HG02678 (cell line): ENCODE results near the gene SOX5.
"Not testable (repeated sequence)": the region's sequence is repeated elsewhere in the genome, so short reads cannot be mapped to it uniquely, and the experiment has no call there.

Experiments
- ATAC-seq: cut with Tn5 transposase; IDR thresholded peaks from one replicate; pipeline ENCODE4 v1.9.1; 2021; ENCODE audit warnings: mild to moderate bottlenecking, moderate library complexity; ENCODE audit not compliant: unreplicated experiment

The SOX5 gene

DNA sequence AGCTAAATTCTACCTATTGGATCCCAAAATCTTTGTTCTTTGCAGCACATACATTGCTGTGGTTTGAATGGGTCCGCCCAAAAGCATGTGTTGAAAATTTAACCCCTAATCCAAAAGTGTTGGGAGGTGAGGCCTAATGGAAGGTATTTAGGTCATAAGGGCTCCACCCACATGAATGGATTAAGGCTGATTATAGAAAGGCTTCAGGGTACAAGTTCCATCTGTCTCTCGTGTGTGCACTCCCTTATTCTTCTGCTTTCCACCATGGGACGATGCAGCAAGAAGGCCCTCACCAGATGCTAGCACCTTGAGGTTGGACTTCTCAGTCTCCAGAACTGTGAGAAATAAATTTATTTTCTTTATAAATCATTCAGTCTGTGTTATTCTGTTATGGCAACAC is 190.9 kb downstream of the SOX5 start:
- no peak for ATAC-seq

DNA sequence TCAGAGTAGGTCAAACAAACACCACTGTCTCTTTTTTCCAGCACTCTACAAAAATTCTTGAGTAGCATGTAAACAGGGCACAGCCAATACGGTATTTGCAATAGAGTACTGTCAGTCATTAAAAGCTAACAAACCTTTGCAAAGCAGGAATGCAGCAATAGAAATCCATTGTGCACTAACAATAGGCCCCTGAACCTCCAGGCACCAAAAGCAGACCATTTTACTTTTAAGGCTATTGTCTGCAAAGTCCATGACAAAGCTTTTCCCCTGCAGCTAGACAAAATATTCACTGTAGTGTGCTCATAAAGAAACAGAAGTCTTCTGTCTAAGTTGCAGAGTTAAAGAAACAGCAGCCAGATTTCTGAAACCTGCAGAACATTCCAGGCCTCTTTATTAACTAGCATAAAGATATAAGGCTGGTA is 191.9 kb downstream of the SOX5 start:
- ATAC-seq: no peak

DNA sequence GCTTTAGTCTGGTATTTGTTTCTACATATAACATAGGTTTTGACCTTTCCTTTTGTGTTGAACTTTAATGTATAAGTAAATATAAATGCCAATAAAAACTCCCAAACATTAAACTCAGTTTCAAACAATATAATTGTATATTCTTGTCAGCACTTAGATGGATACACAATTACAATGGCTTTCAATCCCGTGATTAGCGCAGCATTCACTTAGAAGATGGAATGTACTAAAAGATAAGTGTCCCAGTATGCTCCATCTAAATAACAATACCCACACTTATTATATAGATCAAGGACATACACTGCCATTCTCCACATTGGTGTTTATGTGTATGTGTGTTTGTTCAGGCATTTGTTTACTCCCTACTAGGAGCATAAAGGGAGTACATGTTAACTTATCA is 193.1 kb downstream of the SOX5 start:
- ATAC-seq: no peak

DNA sequence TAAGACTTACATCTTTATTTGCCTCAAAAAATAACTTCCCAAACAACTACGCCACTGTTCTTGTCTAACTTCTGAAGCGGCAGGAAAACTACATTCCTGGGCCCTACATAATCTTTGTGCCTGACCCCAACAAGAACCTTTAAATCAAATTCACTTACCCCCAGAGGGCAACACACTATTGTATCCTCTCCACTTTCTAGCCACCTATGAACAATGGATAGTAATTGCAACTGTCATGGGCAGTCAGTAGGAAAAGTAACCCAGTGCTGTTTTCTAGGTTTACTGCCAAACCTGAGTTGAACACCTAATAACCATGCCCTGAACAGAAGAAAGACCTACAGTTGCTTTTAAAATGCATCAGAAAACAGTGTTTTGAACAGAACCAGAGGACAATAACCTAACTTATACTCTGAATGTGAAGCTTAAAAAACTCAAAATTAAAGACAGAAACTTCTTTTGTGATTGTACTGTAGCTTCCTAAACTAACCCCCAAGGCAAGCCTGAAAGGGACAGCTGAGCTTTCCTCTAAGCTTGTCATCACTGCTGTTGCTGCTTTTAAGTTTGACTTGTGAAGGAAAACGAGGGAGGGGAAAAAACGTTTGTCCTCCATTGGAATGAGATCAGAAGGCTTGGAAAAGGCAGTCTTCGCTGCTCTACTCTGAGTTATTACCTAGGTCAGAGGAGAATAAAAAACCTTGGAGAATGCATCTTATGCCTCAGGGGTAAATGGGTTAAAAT is 195.7 kb downstream of the SOX5 start:
- no peak for ATAC-seq

DNA sequence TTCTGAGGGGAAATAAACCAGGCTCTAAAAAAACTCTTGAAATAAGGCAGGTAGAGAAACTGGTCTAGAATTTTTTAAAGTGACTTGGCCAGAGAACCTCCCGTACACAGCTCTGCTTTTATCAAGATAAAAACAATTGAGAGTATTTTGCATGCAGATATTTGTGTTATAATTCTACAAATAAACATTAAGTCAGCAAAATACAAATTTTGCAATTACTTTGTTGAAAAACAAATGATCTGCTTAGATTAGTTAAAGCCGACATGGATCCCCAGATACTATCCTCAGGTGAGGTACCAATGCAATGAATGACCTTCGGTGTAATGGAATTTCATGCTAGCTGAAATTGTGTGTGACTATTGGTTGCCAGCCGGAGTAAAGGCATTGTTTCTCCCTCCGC is 197.2 kb downstream of the SOX5 start:
- no peak for ATAC-seq

DNA sequence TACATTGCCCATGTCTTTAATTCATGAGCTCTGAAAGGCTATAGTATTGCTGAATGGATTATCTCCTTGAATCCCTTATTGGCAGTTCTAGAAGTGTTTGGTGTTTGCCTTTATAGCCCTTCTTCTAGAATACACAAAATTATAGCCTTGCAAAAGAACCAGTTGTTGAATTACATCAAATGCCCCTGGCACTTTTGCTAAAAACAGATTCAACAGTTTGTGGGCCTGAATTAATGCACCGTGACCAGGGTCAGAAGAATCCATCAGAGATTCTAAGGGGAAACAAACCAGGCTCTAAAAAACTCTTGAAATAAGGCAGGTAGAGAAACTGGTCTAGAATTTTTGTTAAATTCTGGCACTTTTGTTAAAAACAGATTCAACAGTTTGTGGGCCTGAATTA is 197.8 kb downstream of the SOX5 start:
- no peak for ATAC-seq

DNA sequence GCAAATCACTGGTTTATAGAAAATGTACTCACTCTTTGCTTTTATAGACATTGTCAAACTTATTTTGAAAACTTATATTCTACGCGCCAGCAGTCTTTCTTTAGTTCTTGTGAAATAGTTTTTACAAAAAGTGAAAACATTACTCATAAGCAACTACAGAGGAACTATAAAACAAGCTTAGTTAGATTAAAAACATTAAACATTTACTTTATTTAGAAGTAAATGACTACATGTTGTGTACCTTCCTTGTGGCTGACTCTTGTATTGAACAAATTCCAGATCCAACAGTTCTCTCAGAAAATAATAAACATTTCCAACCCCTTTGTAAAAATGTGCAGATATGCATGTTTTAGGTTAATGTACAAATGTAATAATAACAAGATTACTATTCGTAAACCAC is 198.5 kb downstream of the SOX5 start:
- ATAC-seq: no peak

DNA sequence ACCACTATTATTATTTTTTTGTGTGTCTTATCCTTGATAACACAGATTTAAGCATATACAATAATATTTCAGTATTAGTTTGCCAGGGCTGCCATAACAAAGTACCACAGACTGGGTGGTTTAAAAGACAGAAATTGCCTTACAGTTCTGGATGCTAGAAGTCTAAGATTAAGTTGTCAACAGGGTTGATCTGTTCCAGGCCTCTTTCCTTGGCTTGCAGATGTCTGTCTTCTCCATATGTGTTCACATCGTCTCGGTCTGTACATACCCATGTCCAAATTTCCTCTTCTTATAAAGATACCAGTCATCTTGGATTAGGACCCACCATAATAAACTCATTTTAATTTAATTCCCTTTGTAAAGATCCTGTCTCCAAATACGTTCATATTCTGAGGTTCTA is 204.8 kb downstream of the SOX5 start:
- no peak for ATAC-seq

DNA sequence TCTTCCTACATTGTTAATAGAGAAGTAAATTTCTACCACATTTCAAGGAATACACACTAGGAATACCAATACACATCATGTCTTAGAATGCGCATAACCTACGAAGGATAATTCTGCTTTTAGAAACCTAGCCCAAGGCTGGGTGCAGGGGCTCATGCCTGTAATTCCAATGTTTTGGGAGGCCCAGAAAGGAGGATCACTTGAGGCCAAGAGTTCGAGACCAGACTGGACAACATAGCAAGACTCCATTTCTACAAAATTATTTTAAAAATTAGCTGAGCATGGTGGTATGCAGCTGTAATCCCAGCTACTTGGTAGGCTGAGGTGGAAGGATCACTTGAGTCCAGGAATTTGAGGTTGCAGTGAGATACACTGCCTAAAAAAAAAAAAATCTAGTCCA is 206.9 kb downstream of the SOX5 start:
- no peak for ATAC-seq

DNA sequence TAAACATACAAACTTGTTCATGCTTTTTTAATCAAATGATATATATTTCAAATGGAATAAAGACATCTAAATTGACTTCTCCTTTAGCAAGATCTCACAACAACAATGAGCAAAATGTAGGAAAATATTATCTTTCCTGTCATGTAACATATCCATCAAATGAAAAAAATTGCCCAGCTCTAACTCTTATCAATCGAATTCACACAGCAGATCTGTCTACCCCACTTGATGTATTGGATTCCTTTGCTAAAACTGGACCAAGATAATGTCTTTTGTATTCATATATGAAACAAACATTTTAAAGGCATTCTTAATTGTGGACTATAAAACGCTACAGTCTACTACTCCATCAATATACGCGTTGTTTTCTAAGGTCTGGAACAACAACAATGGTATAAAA is 218.0 kb downstream of the SOX5 start:
- ATAC-seq: no peak

DNA sequence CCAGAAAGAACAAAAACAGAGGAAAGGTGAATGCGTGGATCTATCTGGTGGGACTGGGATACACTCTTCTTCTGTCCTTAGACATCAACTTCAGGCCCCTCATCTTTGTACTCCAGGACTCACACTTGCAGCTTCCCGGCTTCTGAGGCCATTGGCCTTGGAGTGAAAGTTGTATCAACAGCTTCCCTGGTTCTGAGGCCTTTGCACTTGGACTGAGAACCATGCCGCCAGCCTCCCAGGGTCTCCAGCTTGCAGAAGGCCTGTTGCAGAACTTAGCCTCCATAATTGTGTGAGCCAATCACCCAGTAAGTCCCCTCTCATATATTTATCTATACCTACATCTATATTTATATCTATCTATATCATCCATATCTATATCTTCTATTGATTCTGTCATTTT is 218.4 kb downstream of the SOX5 start:
- no peak for ATAC-seq

DNA sequence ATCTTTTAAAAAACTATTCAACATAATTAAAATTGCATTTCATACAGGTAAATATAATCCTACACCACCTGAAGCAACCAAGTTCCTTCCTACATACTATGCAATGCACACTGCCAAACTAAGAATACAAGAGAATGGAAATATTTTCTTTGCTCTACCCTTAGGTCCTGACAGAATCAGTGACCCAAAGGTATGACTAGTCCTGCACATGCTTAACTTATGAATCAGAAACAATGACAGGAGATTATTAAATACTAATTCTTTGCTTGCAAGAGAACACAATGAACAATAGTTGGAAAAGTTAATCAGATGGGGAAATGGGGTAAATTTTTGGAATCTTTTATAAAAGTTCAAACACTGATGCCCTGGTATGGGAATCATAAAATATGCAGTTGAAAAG is 220.1 kb downstream of the SOX5 start:
- no peak for ATAC-seq

DNA sequence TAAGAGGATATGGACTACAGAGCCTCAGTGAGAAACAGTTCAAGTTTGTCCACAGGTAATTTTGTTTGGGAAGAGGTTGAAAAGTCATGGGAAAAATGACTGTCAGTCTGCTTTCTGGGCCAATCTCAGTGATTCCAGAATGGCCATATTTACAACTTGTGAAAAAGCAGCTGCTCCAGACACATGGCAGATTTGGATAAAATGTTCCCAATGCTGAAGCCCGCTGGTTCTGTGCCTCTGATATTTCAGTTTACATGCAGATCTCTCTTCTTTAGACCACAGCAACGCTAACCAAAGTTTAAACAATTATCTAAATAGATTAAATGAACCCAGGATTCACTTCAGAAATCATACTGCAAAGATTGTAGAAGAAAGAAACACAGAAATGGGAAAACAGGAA is 222.8 kb downstream of the SOX5 start:
- no peak for ATAC-seq

DNA sequence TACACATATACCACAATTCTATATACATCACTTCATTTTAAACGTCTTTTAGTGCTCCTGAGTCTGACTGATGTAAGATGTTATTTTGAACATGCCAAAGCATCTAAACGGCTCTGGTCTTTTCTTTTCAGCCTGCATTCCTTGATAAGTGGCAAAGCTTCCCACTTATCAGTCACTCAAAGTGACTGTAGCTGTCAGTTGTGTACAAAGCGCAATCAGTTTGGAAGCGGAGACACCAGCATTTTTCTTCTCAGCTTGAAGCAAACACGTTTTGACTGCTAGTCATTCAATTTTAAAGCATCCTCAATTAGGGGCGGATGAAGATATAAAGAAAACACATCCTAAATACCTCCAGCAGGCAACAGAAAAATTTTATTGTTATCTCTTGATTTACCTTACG is 226.8 kb downstream of the SOX5 start:
- no peak for ATAC-seq

DNA sequence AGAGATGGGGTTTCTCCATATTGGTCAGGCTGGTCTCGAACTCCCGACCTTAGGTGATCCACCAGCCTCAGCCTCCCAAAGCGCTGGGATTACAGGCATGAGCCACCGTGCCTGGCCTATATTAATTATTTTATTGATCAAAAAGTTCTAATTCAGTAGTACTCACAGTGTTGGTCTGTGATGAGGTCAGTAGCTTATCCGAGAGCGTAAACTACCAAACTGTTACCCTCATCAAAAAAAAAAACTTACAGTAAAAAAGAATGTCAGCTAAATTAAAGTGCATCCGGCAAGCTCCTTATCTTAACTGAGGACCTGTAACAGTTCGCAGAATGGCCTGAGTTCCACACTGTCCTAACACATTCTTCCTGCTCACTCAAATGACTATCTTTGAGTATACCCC is 228.2 kb downstream of the SOX5 start:
- no peak for ATAC-seq

DNA sequence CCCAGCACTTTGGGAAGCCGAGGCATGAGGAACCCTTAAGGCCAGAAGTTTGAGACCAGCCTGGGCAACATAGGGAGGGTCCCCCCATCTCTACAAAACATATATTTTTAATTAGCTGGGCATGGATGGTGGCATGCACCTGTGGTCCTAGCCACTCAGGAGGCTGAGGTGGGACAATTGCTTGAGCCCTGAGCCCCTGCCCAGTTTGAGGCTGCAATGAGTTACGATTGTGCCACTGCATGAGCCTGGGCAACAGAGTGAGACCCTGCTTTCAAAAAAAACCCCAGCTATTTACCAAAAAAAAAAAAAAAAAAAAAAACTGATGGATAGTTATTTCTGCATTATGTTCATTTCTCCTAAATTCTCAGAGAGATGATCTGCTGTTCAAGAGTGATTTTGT is 230.0 kb downstream of the SOX5 start:
- no peak for ATAC-seq

DNA sequence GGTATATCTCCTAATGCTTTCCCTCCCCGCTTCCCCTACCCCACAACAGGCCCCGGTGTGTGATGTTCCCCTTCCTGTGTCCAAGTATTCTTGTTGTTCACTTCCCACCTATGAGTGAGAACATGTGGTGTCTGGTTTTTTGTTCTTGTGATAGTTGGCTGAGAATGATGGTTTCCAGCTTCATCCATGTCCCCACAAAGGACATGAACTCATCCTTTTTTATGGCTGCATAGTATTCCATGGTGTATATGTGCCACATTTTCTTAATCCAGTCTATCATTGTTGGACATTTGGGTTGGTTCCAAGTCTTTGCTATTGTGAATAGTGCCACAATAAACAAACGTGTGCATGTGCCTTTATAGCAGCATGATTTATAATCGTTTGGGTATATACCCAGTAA is 239.1 kb downstream of the SOX5 start:
- ATAC-seq: not testable (repeated sequence)

DNA sequence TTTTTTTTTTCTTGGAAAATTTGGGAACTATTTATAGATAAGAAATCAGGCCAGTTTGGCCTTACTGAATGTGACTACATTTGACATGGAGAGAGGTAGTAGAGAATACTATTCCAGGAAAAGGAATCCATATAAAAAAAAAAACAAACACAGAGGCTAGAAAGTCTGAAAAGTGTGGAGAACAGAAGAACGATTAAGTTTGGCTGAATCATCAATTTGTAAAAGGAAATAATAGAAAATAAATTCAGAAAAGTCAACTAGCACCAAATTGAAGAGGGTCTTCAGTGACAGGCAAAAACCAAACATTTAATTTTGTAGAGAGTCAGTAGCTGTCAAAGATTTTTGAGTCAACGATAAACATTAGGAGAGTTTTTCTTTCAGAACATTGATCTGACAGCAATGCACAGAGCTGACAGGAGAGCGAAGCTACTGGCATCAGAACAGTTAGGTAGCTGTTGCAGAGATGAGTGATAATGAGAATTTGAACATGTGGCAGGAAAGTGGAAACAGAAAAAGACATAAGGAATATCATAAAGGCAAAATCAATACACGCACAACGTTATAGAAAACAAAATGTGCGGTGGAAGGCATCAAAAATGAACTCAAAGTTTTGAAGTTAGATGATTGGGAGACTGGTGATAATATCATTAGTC is 241.2 kb downstream of the SOX5 start:
- ATAC-seq: no peak

DNA sequence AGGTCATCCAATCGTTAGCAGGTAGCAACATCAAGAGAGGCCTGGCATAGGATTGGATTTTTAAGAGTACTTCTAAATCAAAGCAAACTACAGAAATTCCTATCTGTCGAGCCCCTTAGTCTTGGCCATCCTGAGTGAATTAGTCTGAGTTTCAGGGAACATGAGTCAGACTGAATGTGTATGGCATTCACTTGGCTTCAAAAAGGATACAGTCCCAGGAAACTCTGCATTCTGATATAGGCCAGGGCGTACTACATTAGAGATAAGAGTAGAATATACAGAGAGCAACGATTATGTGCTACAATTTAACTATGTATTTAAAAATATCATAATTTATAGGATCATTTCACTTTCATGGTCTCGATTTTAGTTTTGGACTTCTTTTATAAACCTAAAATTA is 242.2 kb downstream of the SOX5 start:
- ATAC-seq: no peak

DNA sequence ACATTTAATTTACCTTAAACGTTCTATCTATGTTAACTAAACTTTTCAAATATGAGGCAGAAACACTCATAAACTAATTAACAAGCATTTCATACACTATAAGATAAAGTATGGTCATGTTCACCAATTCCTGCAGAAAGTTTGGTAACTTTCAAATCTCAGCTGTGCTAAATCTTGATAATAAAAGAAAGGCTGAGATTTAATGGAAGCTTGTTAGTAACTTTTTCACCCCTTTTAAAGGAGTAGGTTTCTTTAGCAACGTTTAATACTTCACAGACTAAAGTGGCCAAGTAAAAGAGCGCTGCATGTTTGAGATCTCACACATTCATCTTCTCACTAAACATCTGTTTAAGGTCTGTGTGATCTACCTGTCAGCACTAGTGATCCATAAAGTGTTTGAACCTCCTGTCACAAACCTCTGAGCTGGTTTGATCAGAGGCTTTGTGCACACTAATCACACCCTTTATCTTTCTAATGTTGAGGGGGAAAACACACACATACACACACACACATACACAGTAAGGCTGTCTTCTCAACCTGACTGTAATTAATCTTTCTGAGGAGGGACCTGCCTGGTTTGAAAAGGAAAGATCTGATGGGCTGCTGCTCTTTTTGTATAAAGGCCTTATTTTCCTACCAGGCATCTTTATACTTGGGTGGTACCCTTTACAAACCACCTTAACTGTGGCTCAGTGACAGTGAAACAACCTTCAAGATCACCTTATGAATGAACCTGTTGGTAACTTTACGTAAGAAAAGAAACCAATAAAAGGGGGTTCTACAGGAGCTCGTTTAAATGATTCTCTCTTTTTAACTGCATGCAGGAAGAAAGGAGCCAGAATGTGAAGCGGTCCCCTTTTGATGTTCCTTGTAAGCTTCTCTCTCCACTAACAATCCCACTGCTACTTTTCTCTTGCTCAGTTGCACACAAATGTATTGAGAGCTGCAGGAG is 244.2 kb downstream of the SOX5 start:
- no peak for ATAC-seq

DNA sequence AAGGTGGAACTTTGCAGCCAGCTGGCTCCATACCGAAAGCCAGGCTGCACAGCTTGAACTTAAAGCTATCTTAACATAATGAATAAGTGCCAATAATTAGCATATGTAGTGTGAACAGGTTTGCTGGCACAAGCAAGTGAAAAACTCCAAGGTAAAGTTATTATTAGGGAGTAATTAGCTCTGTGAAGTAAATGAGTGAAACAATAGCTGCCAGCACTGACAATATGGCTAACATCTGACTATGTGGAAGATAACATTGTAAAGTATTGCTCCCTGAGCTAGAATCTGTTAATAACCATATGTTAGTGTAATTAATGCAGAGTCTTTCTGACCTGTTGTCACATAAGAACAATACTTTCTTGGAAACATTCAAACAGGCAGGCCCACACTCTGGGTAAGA is 246.4 kb downstream of the SOX5 start:
- ATAC-seq: no peak

DNA sequence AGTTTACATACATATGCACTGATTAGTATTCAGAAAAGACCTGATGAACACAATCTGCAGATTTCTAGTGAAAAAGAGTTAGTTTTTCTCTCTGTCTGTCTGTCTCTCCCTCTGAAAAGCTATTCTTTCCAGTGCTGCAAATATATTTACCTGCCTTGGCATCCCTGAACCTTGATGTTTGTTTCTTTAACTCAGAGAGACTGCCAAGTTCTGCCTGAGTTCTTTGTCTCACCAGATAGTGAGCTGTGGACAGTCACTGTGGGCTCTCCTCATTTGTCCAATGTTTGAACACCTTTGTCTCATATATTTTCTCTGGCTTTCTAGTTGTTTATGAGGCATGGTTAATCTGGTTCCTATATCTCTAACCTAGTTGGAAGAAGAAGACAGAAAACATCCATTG is 250.4 kb downstream of the SOX5 start:
- no peak for ATAC-seq
